Thoracic aorta (tissue), 2 donors: Measurements from ENCODE around the gene DEFB124. TPM values are rescaled to one million over a fixed set of nuclear protein-coding genes. Genes with fewer than 3 reads are reported as not detected.
"Not testable (repeated sequence)": the region's sequence is repeated elsewhere in the genome, so short reads cannot be mapped to it uniquely, and the experiment has no call there.

Experiments used
- ATAC-seq: fragments of 150-250 bp; one replicate; pipeline ENCODE4 v1.8.0; 2017; ENCODE audit warnings: low read depth; ENCODE audit not compliant: insufficient number of reproducible peaks, low FRiP score
- DNase-seq: peaks from one replicate; pipeline ENCODE4 v3.0.0-alpha.2; 2020; ENCODE audit warnings: low spot score
- H3K27ac ChIP-seq, 2 donors: fragments of 200-600 bp; sonication (generic); 1 replicate in 1 of 2; 2 replicates in 1 of 2; pipeline ENCODE4 v1.5.1; 2016; ENCODE audit warnings: mild to moderate bottlenecking in 2 of 2, moderate library complexity in 2 of 2
- H3K27me3 ChIP-seq: fragments of 200-600 bp; sonication (generic); replicated peaks from 2 replicates; pipeline ENCODE4 v1.6.0; 2016; ENCODE audit warnings: mild to moderate bottlenecking; ENCODE audit not compliant: insufficient read depth
- H3K36me3 ChIP-seq: fragments of 200-600 bp; sonication (generic); one replicate; pipeline ENCODE4 v1.5.1; 2016
- H3K4me1 ChIP-seq, 2 donors: fragments of 200-600 bp; sonication (generic); 1 replicate in 1 of 2; 2 replicates in 1 of 2; pipeline versions ENCODE4 v1.5.1 to v1.6.0; 2016; ENCODE audit warnings: low read depth in 2 of 2, mild to moderate bottlenecking in 1 of 2; ENCODE audit not compliant: control insufficient read depth in 1 of 2
- H3K4me3 ChIP-seq: fragments of 200-600 bp; sonication (generic); 2 replicates; pipeline ENCODE4 v1.5.1; 2016; ENCODE audit warnings: mild to moderate bottlenecking
- H3K9me3 ChIP-seq: fragments of 200-600 bp; sonication (generic); 2 replicates; pipeline ENCODE4 v1.5.1; 2016
- total RNA-seq, 2 donors: library from RNA; depleted of rRNA; stranded (reverse); fragments of >200 nt; gene quantifications; one replicate each; pipeline versions ENCODE4 v1.1.0 to v1.2.3, GENCODE V29; 2016
- TF ChIP-seq, protein P1 (sequence below): fragments of 200-600 bp; sonication (generic); IDR thresholded peaks from one replicate; pipeline ENCODE4 v1.5.1; 2019; ENCODE audit warnings: antibody characterized with exemption

DEFB124 gene
- not detected for total RNA-seq

- Histone ChIP-seq H3K27me3 (no peaks in the 10 kb centered on the region), H3K4me1 (peaks cover 6 to 10% of the 10 kb centered on the region in 2 donors), H3K4me3 (peak within 1 kb of the TSS; percentile 80), H3K36me3 (no peaks in the 10 kb centered on the region), H3K9me3 (no peaks in the 10 kb centered on the region), H3K27ac (peak within 1 kb of the TSS; percentile 56 to 62)
- no peak for DNase-seq
- ATAC-seq, result peak; percentile 16
- TF ChIP-seq, protein P1, sequence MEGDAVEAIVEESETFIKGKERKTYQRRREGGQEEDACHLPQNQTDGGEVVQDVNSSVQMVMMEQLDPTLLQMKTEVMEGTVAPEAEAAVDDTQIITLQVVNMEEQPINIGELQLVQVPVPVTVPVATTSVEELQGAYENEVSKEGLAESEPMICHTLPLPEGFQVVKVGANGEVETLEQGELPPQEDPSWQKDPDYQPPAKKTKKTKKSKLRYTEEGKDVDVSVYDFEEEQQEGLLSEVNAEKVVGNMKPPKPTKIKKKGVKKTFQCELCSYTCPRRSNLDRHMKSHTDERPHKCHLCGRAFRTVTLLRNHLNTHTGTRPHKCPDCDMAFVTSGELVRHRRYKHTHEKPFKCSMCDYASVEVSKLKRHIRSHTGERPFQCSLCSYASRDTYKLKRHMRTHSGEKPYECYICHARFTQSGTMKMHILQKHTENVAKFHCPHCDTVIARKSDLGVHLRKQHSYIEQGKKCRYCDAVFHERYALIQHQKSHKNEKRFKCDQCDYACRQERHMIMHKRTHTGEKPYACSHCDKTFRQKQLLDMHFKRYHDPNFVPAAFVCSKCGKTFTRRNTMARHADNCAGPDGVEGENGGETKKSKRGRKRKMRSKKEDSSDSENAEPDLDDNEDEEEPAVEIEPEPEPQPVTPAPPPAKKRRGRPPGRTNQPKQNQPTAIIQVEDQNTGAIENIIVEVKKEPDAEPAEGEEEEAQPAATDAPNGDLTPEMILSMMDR, result no peak
Observed at GRCh38 chr20:31474758-31475427, at the start of gene DEFB124, which contains the start of gene REM1. Gene DEFB124 (minus strand): TSS chr20:31475127. CDS start chr20:31473013, 2,114 bp downstream. Gene REM1 (plus strand): TSS chr20:31475288. CDS start chr20:31476446, 1,158 bp downstream.

DNA sequence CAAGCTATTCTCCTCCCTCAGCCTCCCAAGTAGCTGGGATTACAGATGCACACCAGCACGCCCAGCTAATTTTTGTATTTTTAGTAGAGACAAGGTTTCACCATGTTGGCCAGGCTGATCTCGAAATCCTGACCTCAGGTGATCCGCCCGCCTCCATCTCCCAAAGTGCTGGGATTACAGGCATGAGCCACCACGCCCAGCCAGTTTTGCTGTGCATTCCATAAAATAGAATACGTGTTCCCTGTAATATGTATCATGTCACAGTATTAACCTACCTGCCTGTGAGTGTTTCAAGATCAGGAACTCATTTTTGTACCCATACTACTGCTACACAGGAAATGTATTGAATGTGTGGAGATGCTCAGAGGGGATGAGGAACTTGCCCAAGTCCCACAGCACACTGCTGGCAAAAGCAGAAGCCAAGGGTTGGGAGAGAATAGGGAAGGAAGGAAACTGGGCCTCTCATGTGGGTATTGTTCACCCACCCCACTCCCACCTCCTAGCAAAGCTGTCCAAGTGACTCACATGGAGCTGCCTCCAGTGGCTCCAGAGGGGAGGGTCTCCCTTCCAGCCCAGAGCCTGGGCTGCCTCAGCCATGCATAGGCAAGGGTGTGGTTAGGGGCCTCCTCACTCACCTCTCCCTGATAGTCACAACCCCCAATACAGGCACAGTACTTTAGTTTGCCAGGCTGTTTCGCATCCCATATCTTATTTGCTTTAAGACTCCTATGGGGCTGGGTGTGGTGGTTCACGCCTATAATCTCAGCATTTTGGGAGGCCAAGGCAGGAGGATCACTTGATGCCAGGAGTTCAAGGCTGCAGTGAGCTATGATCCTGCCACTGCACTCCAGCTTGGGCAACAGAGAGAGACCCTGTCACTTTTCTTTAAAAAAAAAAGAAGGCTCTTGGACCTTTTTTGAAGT is 48.7 kb upstream of the DEFB124 start:
- Histone ChIP-seq H3K4me3 (no peak overlapping the region), H3K27me3 (no peaks in the 10 kb centered on the region), H3K36me3 (peaks cover 7% of the 10 kb centered on the region), H3K9me3 (no peaks in the 10 kb centered on the region), H3K4me1 (peaks cover 10 to 25% of the 10 kb centered on the region in 2 donors), H3K27ac (no peak overlapping the region)
- no peak for ATAC-seq
- DNase-seq, result no peak
- TF ChIP-seq, protein P1, result no peak

DNA sequence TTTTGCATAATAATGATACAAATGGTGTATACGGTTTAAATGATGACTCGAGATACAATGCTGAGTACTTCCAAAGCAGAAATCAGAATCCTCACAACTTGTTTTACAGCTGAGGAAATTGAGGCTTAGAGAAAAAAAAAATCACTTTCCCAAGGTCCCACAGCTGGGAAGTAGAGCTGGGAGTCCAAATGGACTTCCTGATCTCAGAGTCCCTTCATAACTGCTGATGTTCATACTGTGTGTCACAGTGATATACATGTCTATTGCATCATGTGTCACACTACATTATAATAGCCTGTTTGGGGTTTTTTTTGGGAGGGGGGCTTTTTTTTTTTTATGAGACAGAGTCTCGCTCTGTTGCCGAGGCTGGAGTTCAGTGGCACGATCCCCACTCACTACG is 47.8 kb upstream of the DEFB124 start:
- Histone ChIP-seq H3K4me3 (no peak overlapping the region), H3K27me3 (no peaks in the 10 kb centered on the region), H3K27ac (no peak overlapping the region), H3K9me3 (no peaks in the 10 kb centered on the region), H3K36me3 (no peaks in the 10 kb centered on the region), H3K4me1 (peaks cover 10 to 25% of the 10 kb centered on the region in 2 donors)
- ATAC-seq (no peak), DNase-seq (no peak)
- TF ChIP-seq, protein P1, result no peak

GRCh38 chr20:31521267-31521666 is 46.3 kb upstream of the DEFB124 start:
- not testable (repeated sequence) for DNase-seq, H3K36me3 ChIP-seq, H3K27ac ChIP-seq, H3K27me3 ChIP-seq, ATAC-seq, H3K4me3 ChIP-seq, H3K9me3 ChIP-seq
- H3K4me1 ChIP-seq, result peaks cover 23 to 38% of the 10 kb centered on the region in 2 donors

- Histone ChIP-seq H3K4me1 (peaks cover 25 to 51% of the 10 kb centered on the region in 2 donors), H3K4me3 (peak overlapping the region; percentile 14), H3K27me3 (no peaks in the 10 kb centered on the region), H3K9me3 (no peaks in the 10 kb centered on the region), H3K36me3 (no peaks in the 10 kb centered on the region), H3K27ac (no peak overlapping the region)
- TF ChIP-seq, protein P1, result no peak
- no peak for DNase-seq
- no peak for ATAC-seq
Observed at GRCh38 chr20:31517373-31517772, 42.4 kb upstream of the DEFB124 start.
